Heart right ventricle (tissue), 16 donors: Measurements from ENCODE around the gene SPTB. TPM values are rescaled to one million over a fixed set of nuclear protein-coding genes. Genes with fewer than 3 reads are reported as not detected.

Source experiments
- ATAC-seq, 8 donors: fragments of 200-7000 bp; cut with Tn5 transposase; one replicate each; pipeline ENCODE4 v1.9.1; 2020; ENCODE audit warnings: mild to moderate bottlenecking in 8 of 8, moderate library complexity in 8 of 8, moderate number of reproducible peaks in 1 of 8
- DNase-seq, 2 donors: peaks; one replicate each; pipeline ENCODE4 v3.0.0-alpha.2; 2020
- H3K27ac ChIP-seq, 10 donors: fragments of 200-600 bp; sonication (generic) in 2 of 10; one replicate each; pipeline versions ENCODE4 v1.5.0 to v1.8.0; 2020 to 2022; ENCODE audit warnings: mild to moderate bottlenecking in 3 of 10
- H3K27me3 ChIP-seq, 7 donors: fragments of 200-600 bp; one replicate each; pipeline ENCODE4 v1.8.0; 2021 to 2022; ENCODE audit warnings: mild to moderate bottlenecking in 2 of 7
- H3K36me3 ChIP-seq, 9 donors: fragments of 200-600 bp; sonication (generic) in 1 of 9; one replicate each; pipeline versions ENCODE4 v1.5.0 to v1.8.0; 2020 to 2022; ENCODE audit warnings: mild to moderate bottlenecking in 2 of 9
- H3K4me1 ChIP-seq, 9 donors: fragments of 200-600 bp; sonication (generic) in 1 of 9; one replicate each; pipeline versions ENCODE4 v1.5.0 to v1.8.0; 2020 to 2022; ENCODE audit warnings: mild to moderate bottlenecking in 4 of 9
- H3K4me3 ChIP-seq, 10 donors: fragments of 200-600 bp; sonication (generic) in 2 of 10; one replicate each; pipeline versions ENCODE4 v1.5.0 to v1.8.0; 2020 to 2022; ENCODE audit warnings: mild to moderate bottlenecking in 7 of 10, moderate library complexity in 2 of 10
- H3K9me3 ChIP-seq, 11 donors: fragments of 200-600 bp in 10 of 11; sonication (generic) in 2 of 11; one replicate each; pipeline versions ENCODE4 v1.5.0 to v1.8.0; 2013 to 2022; ENCODE audit warnings: mild to moderate bottlenecking in 2 of 11, control low read depth in 1 of 11, moderate library complexity in 1 of 11
- CTCF ChIP-seq, 9 donors: fragments of 200-600 bp; sonication (generic) in 2 of 9; IDR thresholded peaks; one replicate each; pipeline versions ENCODE4 v1.5.0 to v1.8.0; 2021 to 2022; ENCODE audit warnings: antibody characterized with exemption in 9 of 9, mild to moderate bottlenecking in 5 of 9, moderate library complexity in 1 of 9
- WGBS, 2 donors: extraction: QIAGEN DNeasy Blood & Tissue Kit; methylation state at CpG; one replicate each; pipeline ENCODE4 v1.1.7; 2013; ENCODE audit warnings: inconsistent platforms in 1 of 2; 5-methylcytosine and 5-hydroxymethylcytosine counted together
- intact Hi-C, 10 donors: fragments of 100-400 bp; cut with DNase I; formaldehyde crosslinking; loops; one replicate each; pipeline versions ENCODE4 v1.11.1 to v1.14.2; 2022
- polyA plus RNA-seq, 2 donors: library from polyadenylated mRNA; stranded (reverse); fragments of 200-250 nt; gene quantifications; one replicate each; pipeline ENCODE4 v1.2.3, GENCODE V29; 2013
- total RNA-seq, 10 donors: library from RNA; stranded (reverse); fragmentation: NEBNext Ultra II Directional in 3 of 10; extraction: Animal tissue kit (Norgen Biotek cat#: 25700) in 3 of 10; gene quantifications; one replicate each; pipeline versions ENCODE4 v1.2.1 to v1.2.4, GENCODE V29; 2021 to 2023
- donor health status: Arrhythmogenic right ventricular cardiomyopathy.
- donor health status: ischemic (EF 13 %, LVEDD 7.1; RV severe dilation, severe dysfunction).
- donor health status: healthy with polysubstance abuse.
- donor health status: DM: no; HTN: yes; CAD: no.
- donor health status: DM: no; HTN: no; CAD: no.
- donor health status: ischemic (EF 25% LVEDD 6.9; RV normal size, moderate dysfunction).
- donor health status: ischemic (EF 25% LVEDD 5.7; RV mildly dilated, moderate dysfunction).
- donor health status: healthy.
- donor health status: DM: yes; HTN: yes; CAD: no.
- donor health status: Ischemic cardiomyopathy.
- donor health status: ischemic (EF 35%, LVEDD 5.7; RV mildly dilated, moderate dysfunction).
- donor health status: nonischemic (EF 11% LVEDD 7.7; RV severe dilation, severe dysfunction).
- donor health status: DM: yes; HTN: yes; CAD: no.
- donor health status: PGD.
- donor health status: ischemic (EF 29% LVEDD 5.4; RV normal size, mild dysfunction).
- donor health status: nonischemic (EF 23%, LVEDD 6.1; RV moderate dilation, normal function).

SPTB gene
- total and polyA plus RNA-seq, 12 donors = 24.0 to 114 (median 92.1) TPM

- Histone ChIP-seq H3K27me3 (peaks cover 0 to 2% (median 0%) of the 10 kb centered on the region in 7 donors), H3K4me1 (no peaks in the 10 kb centered on the region), H3K36me3 (no peaks in the 10 kb centered on the region), H3K4me3 (no peak overlapping the region), H3K27ac (no peak overlapping the region), H3K9me3 (no peaks in the 10 kb centered on the region)
- ATAC-seq = no peak
- no peak for TF ChIP-seq CTCF (IDR thresholded peaks at IDR 0.05)
- WGBS, 2 donors = 68 to 78% methylated on average over 6 of the region's 6 CpGs
- intact Hi-C loops = no loop called here
- no peak for DNase-seq
These were observed 26.3 kb upstream of the SPTB start for GRCh38 chr14:64906022-64906421.

GRCh38 chr14:64899958-64900357, 20.3 kb upstream of the SPTB start:
- Histone ChIP-seq H3K4me1 (no peaks in the 10 kb centered on the region), H3K4me3 (no peak overlapping the region), H3K27ac (no peak overlapping the region), H3K36me3 (no peaks in the 10 kb centered on the region), H3K9me3 (no peaks in the 10 kb centered on the region), H3K27me3 (peaks cover 0 to 7% (median 0%) of the 10 kb centered on the region in 7 donors)
- DNase-seq (no peak), ATAC-seq (no peak)
- intact Hi-C loops = loop anchor here in 2 of 10 donors (10.0 kb wide), 1 partner anchor 225 kb away; no protein-coding TSS in a partner anchor
- WGBS, 2 donors = 68 to 71% methylated on average over 1 of the region's 1 CpG
- TF ChIP-seq CTCF (IDR thresholded peaks at IDR 0.05) = no peak

GRCh38 chr14:64891839-64892375, 12.2 kb upstream of the SPTB start:
- Histone ChIP-seq H3K36me3 (no peaks in the 10 kb centered on the region), H3K4me3 (no peak overlapping the region), H3K4me1 (no peaks in the 10 kb centered on the region), H3K27ac (no peak overlapping the region), H3K27me3 (peaks cover 0 to 23% (median 5%) of the 10 kb centered on the region in 7 donors), H3K9me3 (no peaks in the 10 kb centered on the region)
- intact Hi-C loops = loop anchor here in 9 of 10 donors (2.0 to 10.0 kb wide), 6 partner anchors 69 to 220 kb away; no protein-coding TSS in a partner anchor
- ATAC-seq (peak; percentile 43 to 81 (median 75)), DNase-seq (peak in 1 of 2 donors; percentile 24)
- whole genome bisulfite sequencing, 2 donors = 47 to 49% methylated on average over 2 of the region's 2 CpGs
- TF ChIP-seq CTCF (IDR thresholded peaks at IDR 0.05) = peak in 8 of 9 donors; percentile 31 to 73 (median 68)

GRCh38 chr14:64891173-64891838, 11.6 kb upstream of the SPTB start:
- ATAC-seq (no peak), DNase-seq (no peak)
- WGBS, 2 donors = 87 to 93% methylated on average over 4 of the region's 4 CpGs
- H3K36me3 ChIP-seq = no peaks in the 10 kb centered on the region
- H3K4me1 ChIP-seq = no peaks in the 10 kb centered on the region
- no peak for TF ChIP-seq CTCF (IDR thresholded peaks at IDR 0.05)
- intact Hi-C loops = loop anchor here in 9 of 10 donors (2.0 to 10.0 kb wide), 6 partner anchors 69 to 219 kb away; no protein-coding TSS in a partner anchor
- no peak overlapping the region for H3K4me3 ChIP-seq
- H3K27me3 ChIP-seq = peaks cover 0 to 29% (median 5%) of the 10 kb centered on the region in 7 donors
- H3K27ac ChIP-seq = no peak overlapping the region
- H3K9me3 ChIP-seq = no peaks in the 10 kb centered on the region
